GM18505 (cell line): ENCODE measurements around the gene C11orf68.
A peak's percentile ranks its signal among the peaks of the same experiment; 100 is the strongest.
"Not testable (repeated sequence)": the region's sequence is repeated elsewhere in the genome, so short reads cannot be mapped to it uniquely, and the experiment has no call there.

Source experiments
- ATAC-seq: cut with Tn5 transposase; IDR thresholded peaks from one replicate; pipeline ENCODE4 v1.9.1; 2021; ENCODE audit not compliant: unreplicated experiment
- POLR2A ChIP-seq: IDR thresholded peaks from 4 replicates; pipeline ENCODE4 v1.6.1; 2011; ENCODE audit warnings: borderline replicate concordance; ENCODE audit not compliant: insufficient read depth, insufficient read length; ENCODE audit errors: extremely low read depth

The C11orf68 gene

DNA sequence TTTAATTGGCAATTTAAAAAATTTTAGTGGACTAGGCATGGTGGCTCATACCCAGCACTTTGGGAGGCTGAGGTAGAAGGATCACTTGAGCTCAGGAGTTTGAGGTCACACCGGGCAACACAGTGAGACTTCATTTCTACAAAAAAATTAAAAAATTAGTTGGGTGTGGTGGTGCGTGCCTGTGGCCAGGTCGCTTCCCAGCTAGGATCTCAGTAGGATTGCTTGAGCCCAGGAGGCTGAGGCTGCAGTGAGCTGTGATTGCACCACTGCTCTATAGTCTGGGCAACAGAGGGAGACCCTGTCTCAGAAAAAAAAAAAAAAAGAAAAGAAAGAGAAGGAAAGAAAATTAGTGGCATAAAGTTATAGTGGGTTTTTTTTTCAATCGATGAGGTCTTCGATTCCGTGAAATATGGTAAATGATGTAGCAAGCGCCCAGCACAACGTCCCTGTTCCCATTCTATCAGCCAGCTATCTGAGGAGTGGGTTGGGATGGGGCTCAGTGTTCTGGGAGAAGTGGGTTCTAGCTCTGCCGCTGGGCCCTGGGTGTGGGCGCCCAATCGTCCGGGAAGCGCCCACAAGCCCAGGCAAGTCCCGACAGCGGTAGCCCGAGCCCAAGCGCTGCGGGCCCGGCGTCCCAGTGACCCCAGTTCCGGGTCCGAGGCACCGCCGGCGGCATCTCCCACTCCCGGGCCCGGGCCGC lies 20.1 kb downstream of the C11orf68 start:
- no peak for ATAC-seq
- TF ChIP-seq POLR2A = no peak

DNA sequence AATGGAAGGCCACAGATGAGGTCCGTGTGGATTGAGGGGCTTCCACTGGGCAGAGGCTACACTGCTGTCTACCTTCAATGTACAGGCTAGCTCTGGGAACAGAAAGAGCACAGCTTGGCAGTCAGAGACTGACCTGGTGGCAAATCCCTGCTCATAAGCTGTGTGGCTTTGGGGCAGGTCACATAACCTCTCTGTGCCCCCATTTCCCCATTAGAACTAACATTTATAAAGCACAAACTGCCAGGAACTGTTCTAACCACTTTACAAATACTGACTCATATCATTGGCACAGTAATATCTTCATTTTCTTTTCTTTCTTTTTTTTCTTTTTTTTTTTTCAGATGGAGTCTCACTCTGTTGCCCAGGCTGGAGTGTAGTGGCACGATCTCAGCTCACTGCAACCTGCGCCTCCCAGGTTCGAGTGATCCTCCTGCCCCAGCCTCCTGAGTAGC lies 21.8 kb downstream of the C11orf68 start:
- no peak for TF ChIP-seq POLR2A
- ATAC-seq = no peak

DNA sequence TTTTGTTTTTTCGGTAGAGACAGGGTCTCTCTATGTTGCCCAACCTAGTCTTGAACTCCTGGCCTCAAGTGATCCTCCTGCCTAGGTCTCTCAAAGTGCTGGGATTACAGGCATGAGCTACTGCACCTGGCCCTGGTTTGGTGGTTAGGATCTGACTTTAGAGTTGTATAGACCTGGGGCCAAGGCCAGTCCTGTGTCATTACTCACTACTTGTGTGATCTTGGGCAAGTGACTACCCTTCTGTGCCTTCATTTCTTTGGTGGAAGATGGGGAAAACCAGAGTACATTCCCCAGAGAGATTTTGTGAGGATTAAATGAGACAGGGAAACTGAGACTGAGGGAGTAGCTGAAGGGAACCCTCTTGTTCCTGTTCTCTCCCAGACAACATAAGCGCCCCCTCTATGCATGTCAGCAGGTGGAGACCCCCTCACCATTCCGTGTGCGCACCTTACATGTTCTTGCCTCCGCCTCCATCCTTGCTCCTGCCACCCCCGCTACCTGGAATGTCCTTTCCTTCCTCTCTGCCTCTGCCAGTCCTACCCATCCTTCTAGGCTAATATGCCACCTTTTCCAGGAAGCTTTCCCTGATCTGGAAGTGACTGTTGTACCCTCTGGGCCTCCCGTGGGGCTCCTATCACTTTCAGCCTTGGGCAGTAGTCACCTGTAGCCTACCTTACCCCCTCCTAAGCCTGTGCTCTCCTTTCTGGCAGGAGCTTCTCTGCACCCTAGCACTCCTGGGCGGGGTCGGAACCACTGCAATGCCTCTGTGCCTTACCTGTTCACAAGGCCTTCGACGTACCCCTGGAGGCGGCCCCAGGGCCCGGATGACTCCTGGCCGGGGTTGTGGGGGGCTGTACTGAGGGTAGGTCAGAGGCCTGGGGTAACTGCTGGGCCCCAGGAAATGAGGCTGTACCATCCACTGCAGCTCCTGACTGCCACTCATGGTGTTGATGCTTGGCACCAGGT lies 22.5 kb downstream of the C11orf68 start:
- no peak for ATAC-seq
- no peak for TF ChIP-seq POLR2A

DNA sequence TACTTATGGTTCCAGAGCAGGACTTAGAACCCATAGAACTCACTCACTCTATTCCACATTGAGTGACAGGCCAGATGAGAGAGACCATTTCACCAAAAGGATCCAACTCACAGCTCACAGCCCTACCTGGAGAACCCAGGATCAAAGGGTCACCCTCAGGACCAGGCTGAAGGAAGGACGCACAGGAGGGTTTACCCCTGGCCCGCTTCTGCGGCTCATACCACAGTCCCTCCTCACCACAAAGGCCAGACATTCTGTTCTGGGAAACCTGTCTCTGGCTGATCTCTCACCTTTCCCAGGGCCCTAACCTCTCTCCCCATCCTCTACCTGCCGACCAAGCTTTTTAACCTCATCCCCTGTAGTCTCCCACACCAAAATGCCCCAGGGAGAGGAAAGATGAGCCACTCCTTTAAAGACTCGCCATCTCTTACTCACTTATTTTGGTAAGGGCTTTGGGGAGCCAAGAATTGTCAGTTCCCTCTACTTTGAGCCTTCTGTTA lies 23.3 kb downstream of the C11orf68 start:
- ATAC-seq = no peak
- no peak for TF ChIP-seq POLR2A

DNA sequence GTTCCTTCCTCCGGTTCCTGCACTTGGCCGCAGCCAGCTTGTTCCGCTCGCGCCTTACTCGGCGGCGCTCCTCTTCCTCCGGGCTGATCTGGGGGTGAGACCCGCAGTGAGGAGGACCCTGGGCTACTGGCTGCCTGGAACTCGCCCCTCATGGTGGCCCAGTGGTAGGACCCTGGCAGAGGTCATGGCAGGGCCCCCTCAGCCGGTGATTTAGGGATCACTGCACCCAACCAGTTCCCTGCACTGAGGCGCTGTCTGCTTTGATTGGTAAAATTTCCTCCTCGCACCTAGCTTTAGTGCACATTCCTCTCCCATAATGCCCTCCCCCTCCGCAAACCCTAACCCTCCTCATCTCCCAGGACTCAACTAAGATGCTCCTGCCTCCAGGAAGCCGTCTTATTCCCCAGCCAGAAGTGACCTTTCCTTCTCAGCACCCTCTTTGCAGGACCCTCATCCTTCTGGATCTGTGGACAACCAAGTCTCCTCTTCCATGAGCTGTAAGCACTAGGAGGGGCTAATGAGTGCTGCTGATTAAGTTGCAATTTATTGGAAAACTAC lies 24.7 kb downstream of the C11orf68 start:
- no peak for ATAC-seq
- peak; percentile 66 for TF ChIP-seq POLR2A

DNA sequence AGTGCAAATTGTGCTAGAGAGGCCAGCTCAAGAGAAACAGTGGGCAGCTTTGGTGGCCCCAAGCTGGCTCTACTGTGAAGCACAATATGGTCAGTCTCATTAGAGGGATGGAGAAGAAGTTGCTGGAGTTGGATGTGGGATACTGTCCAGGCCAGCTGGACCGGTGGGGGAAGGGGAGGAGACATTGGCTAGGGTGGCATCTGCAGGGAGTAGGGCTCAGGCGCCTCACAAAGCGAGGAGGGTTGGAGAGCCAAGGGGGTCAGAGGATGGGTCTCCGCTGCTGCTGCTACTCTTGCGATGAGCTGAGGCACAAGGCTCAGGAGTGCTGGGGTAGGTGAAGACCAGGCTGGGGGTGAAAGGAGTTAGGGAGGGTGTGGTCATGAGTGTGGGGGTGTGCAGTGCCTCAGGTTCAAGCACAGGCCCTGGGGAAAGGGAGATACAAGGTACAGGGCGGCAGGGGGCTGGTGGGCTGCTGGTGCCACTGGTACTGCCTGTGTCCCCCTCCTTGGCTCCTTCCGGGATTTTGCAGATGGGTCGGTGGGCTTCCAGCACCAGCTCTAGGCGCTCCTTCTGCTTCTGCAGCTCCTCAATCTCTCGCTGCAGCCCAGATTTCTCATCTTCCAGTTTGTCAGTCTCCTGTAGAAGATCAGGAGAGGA lies 26.1 kb downstream of the C11orf68 start:
- TF ChIP-seq POLR2A = peak; percentile 41
- no peak for ATAC-seq

DNA sequence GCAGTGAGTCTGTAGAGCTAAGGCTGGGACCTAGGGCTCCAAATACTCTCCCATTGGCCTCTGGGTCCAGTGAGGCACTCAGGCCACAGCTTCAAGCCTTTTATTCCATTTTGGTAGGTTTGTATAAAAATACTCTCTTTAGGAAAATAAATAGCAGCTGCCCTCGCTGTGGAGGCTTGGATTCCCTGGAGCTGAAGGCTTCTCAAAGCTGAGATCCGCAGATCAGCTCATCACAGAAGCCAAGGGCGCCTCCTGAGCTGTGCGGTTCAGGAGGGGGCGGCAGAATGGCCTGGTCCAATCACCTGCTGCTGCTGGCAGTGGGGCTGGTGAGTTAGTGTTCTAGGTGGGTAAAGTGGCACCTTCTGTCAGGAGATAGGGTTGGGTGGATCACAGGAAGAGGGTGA lies 26.7 kb downstream of the C11orf68 start:
- ATAC-seq = not testable (repeated sequence)

DNA sequence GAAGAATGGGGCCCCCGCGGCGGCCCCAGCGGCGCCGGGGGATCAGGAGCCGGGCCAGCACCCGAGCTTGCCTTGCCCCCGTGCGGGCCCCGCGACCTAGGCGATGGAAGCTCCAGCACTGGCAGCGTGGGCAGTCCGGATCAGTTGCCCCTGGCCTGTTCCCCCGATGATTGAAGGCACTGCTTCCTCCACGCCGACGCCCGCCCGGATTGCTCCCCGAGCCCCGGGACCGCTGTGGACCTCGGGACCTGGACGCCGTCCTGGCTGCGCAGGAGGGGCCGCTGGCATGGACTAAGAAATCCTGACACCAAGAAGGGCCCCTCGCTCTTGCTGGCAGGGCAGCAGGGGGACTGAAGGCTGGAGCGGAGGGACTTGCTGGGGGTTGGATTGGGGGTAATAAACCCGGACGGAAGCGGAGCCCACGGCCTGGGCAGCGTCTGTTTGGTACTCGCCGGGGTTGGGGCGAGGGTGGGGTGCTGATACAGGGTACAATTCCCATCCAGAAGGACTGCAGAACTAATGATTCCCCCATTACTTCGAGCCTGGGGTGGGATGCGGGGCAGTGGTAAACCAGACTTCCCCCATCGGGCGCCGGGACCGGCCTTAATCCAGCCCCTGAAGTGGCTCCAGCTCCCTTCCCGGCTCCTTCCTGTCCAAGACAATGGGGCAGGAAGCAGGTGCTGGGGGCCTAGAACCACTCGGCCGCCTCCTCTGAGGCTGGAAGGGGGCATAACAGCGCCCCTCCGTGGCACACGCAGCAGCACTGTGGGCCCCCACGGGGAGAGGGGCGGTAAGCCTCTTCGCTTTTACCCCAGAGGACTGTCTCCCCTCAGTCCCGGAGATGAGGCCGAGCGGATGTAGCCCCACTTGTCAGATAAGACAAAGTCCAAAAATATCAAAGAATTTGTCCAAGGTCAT lies 27.4 kb downstream of the C11orf68 start:
- no peak for ATAC-seq
- peak; percentile 24 for TF ChIP-seq POLR2A

DNA sequence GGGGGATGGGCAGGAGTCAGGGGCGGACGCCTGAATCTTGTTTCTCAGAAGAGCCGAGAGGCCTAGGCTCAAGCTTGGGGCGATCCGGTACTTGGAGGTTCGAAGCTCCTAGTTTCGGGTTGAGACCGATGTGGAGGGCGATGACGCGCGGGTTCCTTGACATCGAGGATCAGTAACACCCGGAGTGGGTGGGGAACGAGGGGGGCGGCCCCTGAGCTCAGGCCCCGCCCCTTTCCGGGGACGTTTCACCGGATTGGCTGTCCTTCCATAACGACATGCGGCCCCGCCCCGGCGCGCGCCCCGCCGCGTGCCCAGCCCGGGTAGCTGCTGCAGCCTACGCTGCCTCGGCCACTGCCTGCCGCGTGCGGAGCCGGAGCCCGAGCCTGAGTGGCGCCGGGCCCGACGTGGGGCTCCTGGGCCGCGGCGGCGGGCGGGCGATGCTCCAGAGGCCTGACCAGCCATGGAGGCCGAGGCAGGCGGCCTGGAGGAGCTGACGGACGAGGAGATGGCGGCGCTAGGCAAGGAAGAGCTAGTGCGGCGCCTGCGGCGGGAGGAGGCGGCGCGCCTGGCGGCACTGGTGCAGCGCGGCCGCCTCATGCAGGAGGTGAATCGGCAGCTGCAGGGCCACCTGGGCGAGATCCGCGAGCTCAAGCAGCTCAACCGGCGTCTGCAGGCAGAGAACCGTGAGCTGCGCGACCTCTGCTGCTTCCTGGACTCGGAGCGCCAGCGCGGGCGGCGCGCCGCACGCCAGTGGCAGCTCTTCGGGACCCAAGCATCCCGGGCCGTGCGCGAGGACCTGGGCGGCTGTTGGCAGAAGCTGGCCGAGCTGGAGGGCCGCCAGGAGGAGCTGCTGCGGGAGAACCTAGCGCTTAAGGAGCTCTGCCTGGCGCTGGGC lies 28.3 kb downstream of the C11orf68 start, which contains the start of gene CCDC85B:
TSS of gene CCDC85B (plus strand) at position 350 of the 895 bp plus-strand sequence. CDS start at position 461, 111 bp downstream.
- ATAC-seq = peak; percentile 44

DNA sequence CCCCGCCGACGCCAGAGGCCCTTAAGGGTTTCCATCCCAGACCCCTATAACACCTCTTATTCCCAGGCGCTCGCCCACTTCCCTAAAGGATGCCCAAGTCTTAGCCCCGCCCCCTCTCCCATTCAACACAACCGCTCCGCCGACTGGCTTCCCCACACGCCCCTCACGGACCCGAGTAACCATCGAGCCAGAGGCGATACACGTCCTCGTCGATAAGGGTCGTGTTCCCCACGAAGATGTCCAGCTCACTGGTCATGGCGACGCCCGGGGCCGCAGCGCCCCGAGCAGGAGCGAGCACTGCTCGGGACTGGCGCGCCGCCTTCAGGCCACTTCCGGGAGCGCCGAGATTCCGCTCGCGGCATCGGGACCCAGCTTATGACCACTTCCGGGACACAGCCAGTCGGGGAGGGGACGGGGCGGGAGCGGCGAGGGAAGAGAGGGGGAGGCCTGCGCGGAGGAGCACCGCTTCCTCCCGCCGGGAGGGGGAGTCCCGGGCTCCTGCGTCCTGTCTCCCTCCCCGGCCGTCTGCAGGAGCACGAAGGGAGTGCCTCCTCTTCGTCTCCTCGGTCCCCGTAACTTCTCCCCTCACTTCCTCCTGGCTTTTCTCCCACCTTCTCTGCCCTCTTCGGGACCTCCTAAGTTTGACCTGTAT lies 30.6 kb downstream of the C11orf68 start, which contains the start of gene FIBP:
TSS of gene FIBP (minus strand) at position 309 of the 652 bp plus-strand sequence. CDS start at position 256, 53 bp downstream.
- peak; percentile 97 for TF ChIP-seq POLR2A
- peak; percentile 52 for ATAC-seq

More for the DNA sequence above, 28.3 kb downstream of the C11orf68 start, which contains the start of gene CCDC85B:
- peak; percentile 99 for TF ChIP-seq POLR2A

DNA sequence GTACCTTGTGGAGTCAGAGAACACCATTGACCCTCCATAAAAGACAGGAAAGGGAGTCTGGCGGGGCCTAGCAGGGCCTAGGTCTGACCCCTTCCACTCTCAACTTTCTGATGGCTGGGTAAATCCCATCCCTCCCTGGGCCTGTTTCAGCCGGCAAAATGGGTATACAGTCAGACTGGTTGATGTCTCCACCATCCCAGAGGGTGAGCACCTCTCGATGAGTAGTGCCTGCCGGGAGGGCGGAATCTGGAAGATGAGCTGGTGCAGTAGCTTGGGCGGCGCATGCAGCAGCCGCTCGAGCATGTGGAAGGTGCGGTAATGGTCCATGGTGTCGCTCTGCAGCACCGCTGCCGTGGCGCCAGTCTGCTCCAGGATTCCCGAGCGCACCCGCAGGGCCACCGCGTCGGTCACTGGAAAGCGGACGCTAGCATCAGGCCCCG lies 31.1 kb downstream of the C11orf68 start:
- ATAC-seq = no peak
- no peak for TF ChIP-seq POLR2A
